Fibroblast of pulmonary artery (primary cell): ENCODE results near the gene CLDND2.

Source experiments
- DNase-seq: peaks from one replicate; pipeline ENCODE4 v3.0.0-alpha.2; 2010; ENCODE audit warnings: low read depth
- H3K4me3 ChIP-seq: replicated peaks from 2 replicates; pipeline ENCODE4 v1.5.1; 2011; ENCODE audit warnings: low read depth, mild to moderate bottlenecking, control low read depth, low read length, moderate library complexity
- CTCF ChIP-seq: IDR thresholded peaks from 2 replicates; pipeline ENCODE4 v1.5.1; 2011; ENCODE audit warnings: mild to moderate bottlenecking, control low read depth, low read length, inconsistent platforms; ENCODE audit errors: missing control alignments

Gene CLDND2

GRCh38 chr19:51392701-51393100, 23.9 kb upstream of the CLDND2 start:
- DNase-seq: no peak
- no peak overlapping the region for H3K4me3 ChIP-seq
- no peak for TF ChIP-seq CTCF

- no peak for TF ChIP-seq CTCF
- H3K4me3 ChIP-seq: no peak overlapping the region
- no peak for DNase-seq
Measured at GRCh38 chr19:51391073-51391611, 22.3 kb upstream of the CLDND2 start.

- TF ChIP-seq CTCF: no peak
- no peak overlapping the region for H3K4me3 ChIP-seq
- no peak for DNase-seq
Measured at GRCh38 chr19:51389143-51389542, 20.3 kb upstream of the CLDND2 start.

GRCh38 chr19:51387924-51388389, 19.2 kb upstream of the CLDND2 start, which contains the start of gene LIM2:
TSS of gene LIM2 (minus strand) at chr19:51387974. CDS start at chr19:51387443, 531 bp downstream.
- no peak for TF ChIP-seq CTCF
- no peak within 1 kb of the TSS for H3K4me3 ChIP-seq
- DNase-seq: no peak

- TF ChIP-seq CTCF: no peak
- DNase-seq: no peak
- H3K4me3 ChIP-seq: no peak overlapping the region
Measured at GRCh38 chr19:51386882-51387520, 18.2 kb upstream of the CLDND2 start.

- no peak for TF ChIP-seq CTCF
- no peak for DNase-seq
- H3K4me3 ChIP-seq: no peak overlapping the region
Measured at GRCh38 chr19:51382004-51382403, 13.2 kb upstream of the CLDND2 start.

GRCh38 chr19:51380379-51380778, 11.6 kb upstream of the CLDND2 start:
- H3K4me3 ChIP-seq: no peak overlapping the region
- DNase-seq: no peak
- TF ChIP-seq CTCF: no peak
